GM10266 (cell line): ENCODE results near the gene POPDC2.

Source experiments
- DNase-seq: peaks from one replicate; pipeline ENCODE4 v3.0.0; 2012; ENCODE audit errors: extremely low spot score
- CTCF ChIP-seq: IDR thresholded peaks from 2 replicates; pipeline ENCODE4 v1.5.1; 2012; ENCODE audit warnings: mild to moderate bottlenecking, low read depth; ENCODE audit not compliant: control insufficient read depth, insufficient read depth; ENCODE audit errors: missing control alignments

Gene POPDC2

GRCh38 chr3:119676771-119677640 is 16.6 kb upstream of the POPDC2 start, which contains the start of gene COX17:
COX17 (minus strand) TSS chr3:119677406; CDS start chr3:119677310, 96 bp downstream.
- TF ChIP-seq CTCF: no peak
- DNase-seq: peak; percentile 94

DNA sequence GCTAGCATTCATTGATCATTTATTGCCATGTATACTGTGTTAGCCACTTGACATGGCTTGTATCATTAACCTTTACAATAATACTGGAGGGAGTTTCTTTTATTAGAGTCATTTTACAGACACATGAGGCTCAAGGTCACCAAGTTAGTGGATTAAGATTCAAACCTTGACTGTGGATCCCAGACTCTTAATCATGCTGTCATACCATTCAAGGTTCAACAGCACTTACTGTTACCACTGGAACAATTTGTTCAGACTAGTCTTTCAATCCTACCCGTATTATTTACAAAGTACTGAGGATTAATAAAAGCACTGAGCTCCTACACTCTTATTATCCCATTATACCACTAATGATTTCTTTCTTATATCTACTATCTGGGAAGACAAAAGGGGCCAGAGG is 15.6 kb upstream of the POPDC2 start:
- TF ChIP-seq CTCF: no peak
- no peak for DNase-seq

GRCh38 chr3:119675188-119675874 is 14.9 kb upstream of the POPDC2 start:
- DNase-seq: no peak
- TF ChIP-seq CTCF: no peak

DNA sequence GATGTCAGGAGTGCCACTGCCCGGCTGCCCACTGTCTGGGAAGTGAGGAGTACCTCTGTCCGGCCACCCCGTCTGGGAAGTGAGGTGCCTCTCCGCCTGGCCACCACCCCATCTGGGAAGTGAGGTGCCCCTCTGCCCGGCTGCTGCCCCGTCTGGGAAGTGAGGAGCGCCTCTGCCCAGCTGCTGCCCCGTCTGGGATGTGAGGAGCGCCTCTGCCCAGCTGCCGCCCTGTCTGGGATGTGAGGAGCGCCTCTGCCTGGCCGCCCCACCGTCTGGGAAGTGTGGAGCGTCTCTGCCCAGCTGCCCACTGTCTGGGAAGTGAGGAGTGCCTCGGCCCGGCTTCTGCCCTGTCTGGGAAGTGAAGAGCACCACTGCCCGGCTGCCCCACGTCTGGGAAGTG is 13.5 kb upstream of the POPDC2 start:
- TF ChIP-seq CTCF: no peak

DNA sequence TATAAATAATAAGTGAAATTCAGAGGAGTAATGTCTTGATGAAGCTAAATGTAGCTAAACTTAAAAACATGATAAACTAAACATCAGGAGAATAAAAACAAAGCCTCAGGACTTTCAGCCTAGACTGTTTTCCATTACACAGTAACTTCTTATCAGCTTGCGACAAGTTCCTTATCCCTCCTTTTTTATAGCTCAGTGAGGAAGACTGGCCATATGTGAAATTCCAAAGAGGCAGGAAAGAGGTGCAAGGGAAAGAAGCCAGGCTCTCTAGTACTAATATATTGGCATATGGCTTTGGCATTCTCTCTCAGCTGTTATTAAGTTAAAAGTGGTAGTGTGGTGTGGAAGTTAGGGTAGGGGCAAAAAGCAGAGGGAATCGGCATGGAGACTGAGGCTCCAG is 12.4 kb upstream of the POPDC2 start:
- no peak for TF ChIP-seq CTCF
- DNase-seq: no peak

More for the DNA sequence above, 13.5 kb upstream of the POPDC2 start:
- DNase-seq: no peak

DNA sequence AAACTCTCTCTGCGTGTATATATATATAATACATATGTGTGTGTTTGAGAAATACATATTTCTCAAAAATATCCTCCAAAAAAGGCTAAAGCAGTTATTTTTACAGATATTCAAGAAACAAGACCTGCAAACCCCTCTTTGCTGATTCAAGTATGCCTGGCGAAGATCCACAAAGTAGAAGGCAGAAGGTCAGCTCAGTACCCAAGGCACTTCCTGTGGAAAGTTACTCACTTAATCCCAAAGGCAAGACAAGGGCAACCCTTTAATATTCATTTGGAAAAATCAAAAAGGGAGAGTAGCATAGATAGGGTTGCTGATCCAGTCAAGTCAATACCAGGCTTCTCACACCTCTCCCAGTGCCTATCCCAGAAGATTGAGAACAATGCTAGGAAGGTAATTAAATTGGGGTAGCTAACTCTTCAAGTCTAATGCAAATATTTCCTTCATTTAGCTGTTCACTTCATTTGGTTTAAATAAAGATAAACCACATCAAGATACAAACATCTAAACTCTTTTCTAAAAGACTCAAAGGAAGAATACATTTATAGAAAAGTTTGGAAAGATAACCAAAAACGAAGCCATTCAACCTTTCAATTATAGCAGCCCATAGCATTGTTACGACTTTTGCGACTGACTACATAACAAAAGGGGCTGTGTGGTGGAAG is 9.6 kb upstream of the POPDC2 start:
- no peak for DNase-seq
- TF ChIP-seq CTCF: no peak
